G401 (cell line): ENCODE measurements around the gene C17orf113. TPM values are rescaled to one million over a fixed set of nuclear protein-coding genes. Genes with fewer than 3 reads are reported as not detected.

ENCODE experiments used
- DNase-seq: peaks from one replicate; pipeline ENCODE4 v3.0.0-alpha.2; 2015; ENCODE audit warnings: low spot score
- in situ Hi-C: cut with HindIII; loops from 2 replicates; pipeline ENCODE4 v1.10.0; 2016; ENCODE audit warnings: low sequenced_read_pairs, mixed read lengths
- total RNA-seq: library from RNA; depleted of rRNA; stranded (reverse); fragments of >200 nt; shearing (Covaris generic); gene quantifications from 2 replicates; pipeline ENCODE4 v1.2.3, GENCODE V29; 2014; rRNA removed

The C17orf113 gene
- total RNA-seq, 1 experiment from 2014 or later: 2.3 TPM

- in situ Hi-C loops: no loop called here
- no peak for DNase-seq
These were observed 49.8 kb downstream of the C17orf113 start for GRCh38 chr17:42000413-42001133.

GRCh38 chr17:41998497-41998896 is 51.9 kb downstream of the C17orf113 start:
- in situ Hi-C loops: no loop called here
- DNase-seq: no peak

- in situ Hi-C loops: no loop called here
- DNase-seq: no peak
These were observed 53.6 kb downstream of the C17orf113 start for GRCh38 chr17:41996855-41997164.

- in situ Hi-C loops: no loop called here
- DNase-seq: no peak
These were observed 57.8 kb downstream of the C17orf113 start for GRCh38 chr17:41992576-41992975.

GRCh38 chr17:41989702-41990419 is 60.5 kb downstream of the C17orf113 start:
- no peak for DNase-seq
- in situ Hi-C loops: no loop called here

- in situ Hi-C loops: no loop called here
- no peak for DNase-seq
These were observed 62.0 kb downstream of the C17orf113 start for GRCh38 chr17:41988418-41988817.

Other genes with a start within 250 kb of the C17orf113 start
- 30.5 and 40.4 TPM in 2 replicates for gene P3H4, start 238.7 kb downstream of the C17orf113 start, total RNA-seq
- 207 and 220 TPM in 2 replicates for gene FKBP10, start 237.6 kb downstream of the C17orf113 start, total RNA-seq
- gene NT5C3B, start 214.4 kb downstream of the C17orf113 start, total RNA-seq: 75.8 and 77.8 TPM in 2 replicates
- not detected in 2 replicates for gene KLHL10, start 212.8 kb downstream of the C17orf113 start, total RNA-seq
- gene KLHL11, start 185.2 kb downstream of the C17orf113 start, total RNA-seq: 13.4 and 16.2 TPM in 2 replicates
- 193 and 255 TPM in 2 replicates for gene ACLY, start 131.7 kb downstream of the C17orf113 start, total RNA-seq
- 1.7 TPM in 1 of 2 replicates, not detected in the other for gene ODAD4, start 120.0 kb downstream of the C17orf113 start, total RNA-seq
- 55.4 and 76.7 TPM in 2 replicates for gene CNP, start 83.8 kb downstream of the C17orf113 start, total RNA-seq
- gene DNAJC7, start 33.2 kb downstream of the C17orf113 start, total RNA-seq: 148 and 158 TPM in 2 replicates
- 42.6 and 65.5 TPM in 2 replicates for gene NKIRAS2, start 30.5 kb downstream of the C17orf113 start, total RNA-seq
- 1.8 and 1.9 TPM in 2 replicates for gene ZNF385C, start 47.9 kb upstream of the C17orf113 start, total RNA-seq
- gene DHX58, start 62.1 kb upstream of the C17orf113 start, total RNA-seq: 2.4 and 6.5 TPM in 2 replicates
- 26.3 and 28.6 TPM in 2 replicates for gene KAT2A, start 70.8 kb upstream of the C17orf113 start, total RNA-seq
- not detected in 2 replicates for gene HSPB9, start 72.2 kb upstream of the C17orf113 start, total RNA-seq
- 130 and 145 TPM in 2 replicates for gene RAB5C, start 104.4 kb upstream of the C17orf113 start, total RNA-seq
- gene KCNH4, start 130.5 kb upstream of the C17orf113 start, total RNA-seq: not detected in 2 replicates
- gene HCRT, start 134.9 kb upstream of the C17orf113 start, total RNA-seq: not detected in 2 replicates
- gene GHDC, start 143.9 kb upstream of the C17orf113 start, total RNA-seq: 1.1 and 1.4 TPM in 2 replicates
- gene STAT5B, start 225.8 kb upstream of the C17orf113 start, total RNA-seq: 10.4 and 15.8 TPM in 2 replicates
- 0.18 and 0.31 TPM in 2 replicates for gene STAT5A, start 237.9 kb upstream of the C17orf113 start, total RNA-seq